Endothelial cell of umbilical vein (primary cell): Measurements from ENCODE around the gene NOL6. TPM values are rescaled to one million over a fixed set of nuclear protein-coding genes. Genes with fewer than 3 reads are reported as not detected.

ENCODE experiments used
- BruUV-seq: library from RNA; stranded (reverse); fragments of 400-500 nt; replicated peaks from 2 replicates; lab custom pipeline; 2021; lab: Mats Ljungman, UMichigan
- CTCF ChIA-PET: fragments of 300-600, 350-600 bp; sonication (Branson Sonifier 250); formaldehyde crosslinking; loops from one replicate; lab custom pipeline; 2021; ENCODE audit warnings: antibody characterized with exemption, inconsistent platforms; lab: Charles Lee
- POLR2A ChIA-PET: fragments of 300-600, 350-600 bp; sonication (Branson Sonifier 250); formaldehyde crosslinking; loops from one replicate; lab custom pipeline; 2021; ENCODE audit warnings: antibody characterized with exemption, inconsistent platforms; lab: Charles Lee
- DNase-seq: peaks from one replicate; pipeline ENCODE4 v3.0.0-alpha.2; 2011; ENCODE audit warnings: low read depth, low spot score
- FAIRE-seq: peaks from 2 replicates; lab custom pipeline; 2011; peaks lifted over from hg19 to GRCh38; lab: Jason Lieb, UNC
- H2AFZ ChIP-seq: 2 replicates; pipeline ENCODE4 v1.6.0; 2012; ENCODE audit warnings: low read depth, low read length, control low read depth, inconsistent platforms
- H3K27ac ChIP-seq: 2 replicates; pipeline ENCODE4 v1.5.1; 2011; ENCODE audit warnings: low read depth, mild to moderate bottlenecking, control low read depth, low read length, moderate library complexity; ENCODE audit not compliant: insufficient read depth
- H3K27me3 ChIP-seq, 2 experiments: 2 replicates each; pipeline versions ENCODE4 v1.6.0 to v1.6.1; 2011; ENCODE audit warnings: low read length in 2 of 2, mixed read lengths in 1 of 2; ENCODE audit not compliant: control insufficient read depth in 2 of 2, insufficient read depth in 2 of 2
- H3K36me3 ChIP-seq, 2 experiments: 2 replicates in 1 of 2; 3 replicates in 1 of 2; pipeline ENCODE4 v1.5.1; 2011; ENCODE audit warnings: low read length in 2 of 2, mild to moderate bottlenecking in 1 of 2, moderate library complexity in 1 of 2; ENCODE audit not compliant: control insufficient read depth in 2 of 2, insufficient read depth in 2 of 2; ENCODE audit errors: extremely low read depth in 1 of 2
- H3K4me1 ChIP-seq: 3 replicates; pipeline ENCODE4 v1.5.1; 2011; ENCODE audit warnings: mild to moderate bottlenecking, low read length; ENCODE audit not compliant: control insufficient read depth, insufficient read depth; ENCODE audit errors: extremely low read depth
- H3K4me2 ChIP-seq: 2 replicates; pipeline ENCODE4 v1.6.1; 2011; ENCODE audit warnings: low read length, control low read depth, mixed read lengths; ENCODE audit not compliant: insufficient read depth
- H3K4me3 ChIP-seq, 3 experiments: fragments of 200-600 bp in 1 of 3; sonication (generic), shearing (Covaris generic) in 1 of 3; replicated peaks in 1 of 3; 2 replicates each; pipeline ENCODE4 v1.5.1; 2011 to 2016; ENCODE audit warnings: control low read depth in 3 of 3, low read length in 3 of 3, mild to moderate bottlenecking in 2 of 3, inconsistent platforms in 1 of 3, low read depth in 1 of 3, moderate library complexity in 1 of 3; ENCODE audit not compliant: insufficient read depth in 1 of 3
- H3K79me2 ChIP-seq: 2 replicates; pipeline ENCODE4 v1.6.0; 2012; ENCODE audit warnings: low read length, inconsistent platforms; ENCODE audit not compliant: control insufficient read depth, insufficient read depth
- H3K9ac ChIP-seq: replicated peaks from 2 replicates; pipeline ENCODE3; 2011; ENCODE audit warnings: low read length, control low read depth; ENCODE audit not compliant: insufficient read depth; ENCODE audit errors: extremely low read depth
- H3K9me1 ChIP-seq: replicated peaks from 3 replicates; pipeline ENCODE4 v1.6.0; 2011; ENCODE audit warnings: mild to moderate bottlenecking, low read length; ENCODE audit not compliant: control insufficient read depth, insufficient read depth; ENCODE audit errors: extremely low read depth
- H3K9me3 ChIP-seq: replicated peaks from 2 replicates; pipeline ENCODE4 v1.5.1; 2012; ENCODE audit warnings: low read length, inconsistent platforms; ENCODE audit not compliant: control insufficient read depth, insufficient read depth
- H4K20me1 ChIP-seq: replicated peaks from 2 replicates; pipeline ENCODE3; 2011; ENCODE audit warnings: mild to moderate bottlenecking, low read length; ENCODE audit not compliant: control insufficient read depth, insufficient read depth; ENCODE audit errors: extremely low read depth
- EZH2 ChIP-seq: IDR thresholded peaks from 2 replicates; pipeline ENCODE4 v1.6.1; 2012; ENCODE audit warnings: borderline replicate concordance, low read depth, mild to moderate bottlenecking, moderate library complexity, low read length, inconsistent platforms; ENCODE audit not compliant: severe bottlenecking
- FOS ChIP-seq: IDR thresholded peaks from 2 replicates; pipeline ENCODE4 v1.6.1; 2011; ENCODE audit warnings: mild to moderate bottlenecking, low read length, moderate library complexity, borderline replicate concordance; ENCODE audit not compliant: insufficient read depth
- GATA2 ChIP-seq: IDR thresholded peaks from 2 replicates; pipeline ENCODE4 v1.7.0; 2011; ENCODE audit warnings: low read depth, mild to moderate bottlenecking, moderate library complexity, mixed read lengths, low read length; ENCODE audit not compliant: insufficient read length, insufficient read depth
- JUN ChIP-seq: IDR thresholded peaks from 2 replicates; pipeline ENCODE4 v1.6.1; 2011; ENCODE audit warnings: borderline replicate concordance, low read depth; ENCODE audit not compliant: insufficient read length, insufficient read depth
- MYC ChIP-seq: IDR thresholded peaks from one replicate; pipeline ENCODE4 v1.6.1; 2011; ENCODE audit warnings: mild to moderate bottlenecking, low read depth, low read length
- POLR2A ChIP-seq: IDR thresholded peaks from 2 replicates; pipeline ENCODE4 v1.6.1; 2012; ENCODE audit warnings: low read depth, mild to moderate bottlenecking, control low read depth, low read length
- POLR2AphosphoS5 ChIP-seq: IDR thresholded peaks from 2 replicates; pipeline ENCODE4 v1.6.1; 2012; ENCODE audit warnings: low read depth, mild to moderate bottlenecking, control low read depth, low read length, moderate library complexity; ENCODE audit not compliant: insufficient read depth
- dilution Hi-C: fragments of 300-500 bp; cut with MboI; formaldehyde crosslinking; loops from one replicate; pipeline ENCODE4 v1.15.0; 2019; ENCODE audit warnings: low sequenced_read_pairs; ENCODE audit not compliant: extremely low pct_ligation_motif_present
- intact Hi-C: fragments of 100-400 bp; cut with micrococcal nuclease; formaldehyde crosslinking; loops from one replicate; pipeline ENCODE4 v1.10.0; 2022
- polyA plus RNA-seq, 4 experiments: library from polyadenylated mRNA; depleted of rRNA in 3 of 4; stranded (reverse) in 3 of 4; unstranded in 1 of 4; fragments of >200 nt; gene quantifications; 2 replicates each; pipeline versions ENCODE4 v1.2.1 to v1.2.3, GENCODE V29; 2011 to 2012; ENCODE audit warnings: missing spikeins in 1 of 4
- total RNA-seq: library from RNA; stranded (reverse); gene quantifications from 2 replicates; pipeline ENCODE4 v1.2.3, GENCODE V29; 2021
- TF ChIP-seq, protein P1 (sequence below), 2 donors: IDR thresholded peaks; 1 replicate in 1 of 2; 2 replicates in 1 of 2; pipeline ENCODE4 v1.5.1; 2011; ENCODE audit warnings: low read length in 2 of 2, mild to moderate bottlenecking in 2 of 2, moderate library complexity in 2 of 2, control low read depth in 1 of 2, inconsistent platforms in 1 of 2, low read depth in 1 of 2; ENCODE audit not compliant: insufficient read depth in 1 of 2; ENCODE audit errors: extremely low read depth in 1 of 2
- TF ChIP-seq, protein P2 (sequence below): IDR thresholded peaks from 2 replicates; pipeline ENCODE4 v1.6.1; 2011; ENCODE audit not compliant: insufficient read depth, insufficient read length

The NOL6 gene
- total and polyA plus RNA-seq, 2 donors (not counting 3 experiments of a cell fraction or from before 2014, with no cell fraction given): 35.7 to 45.1 TPM

GRCh38 chr9:33433871-33434270 is 39.9 kb downstream of the NOL6 start:
- no peaks in the 10 kb centered on the region for H4K20me1 ChIP-seq
- TF ChIP-seq FOS: no peak
- no peak for TF ChIP-seq POLR2AphosphoS5
- no peak for TF ChIP-seq POLR2A
- no peak for TF ChIP-seq MYC
- no peak for TF ChIP-seq EZH2
- no peak for TF ChIP-seq GATA2
- TF ChIP-seq, protein P1, sequence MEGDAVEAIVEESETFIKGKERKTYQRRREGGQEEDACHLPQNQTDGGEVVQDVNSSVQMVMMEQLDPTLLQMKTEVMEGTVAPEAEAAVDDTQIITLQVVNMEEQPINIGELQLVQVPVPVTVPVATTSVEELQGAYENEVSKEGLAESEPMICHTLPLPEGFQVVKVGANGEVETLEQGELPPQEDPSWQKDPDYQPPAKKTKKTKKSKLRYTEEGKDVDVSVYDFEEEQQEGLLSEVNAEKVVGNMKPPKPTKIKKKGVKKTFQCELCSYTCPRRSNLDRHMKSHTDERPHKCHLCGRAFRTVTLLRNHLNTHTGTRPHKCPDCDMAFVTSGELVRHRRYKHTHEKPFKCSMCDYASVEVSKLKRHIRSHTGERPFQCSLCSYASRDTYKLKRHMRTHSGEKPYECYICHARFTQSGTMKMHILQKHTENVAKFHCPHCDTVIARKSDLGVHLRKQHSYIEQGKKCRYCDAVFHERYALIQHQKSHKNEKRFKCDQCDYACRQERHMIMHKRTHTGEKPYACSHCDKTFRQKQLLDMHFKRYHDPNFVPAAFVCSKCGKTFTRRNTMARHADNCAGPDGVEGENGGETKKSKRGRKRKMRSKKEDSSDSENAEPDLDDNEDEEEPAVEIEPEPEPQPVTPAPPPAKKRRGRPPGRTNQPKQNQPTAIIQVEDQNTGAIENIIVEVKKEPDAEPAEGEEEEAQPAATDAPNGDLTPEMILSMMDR (IDR thresholded peaks at IDR 0.05; ENCODE audit: extremely low read depth in 1 of 2, insufficient read depth in 1 of 2, low read depth in 1 of 2, low read length in 2 of 2): no peak
- no peak for TF ChIP-seq JUN
- TF ChIP-seq, protein P2, sequence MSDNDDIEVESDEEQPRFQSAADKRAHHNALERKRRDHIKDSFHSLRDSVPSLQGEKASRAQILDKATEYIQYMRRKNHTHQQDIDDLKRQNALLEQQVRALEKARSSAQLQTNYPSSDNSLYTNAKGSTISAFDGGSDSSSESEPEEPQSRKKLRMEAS: no peak
- no peak for DNase-seq
- no peaks in the 10 kb centered on the region for H3K79me2 ChIP-seq
- H3K9ac ChIP-seq: no peak overlapping the region
- H3K27ac ChIP-seq: no peak overlapping the region
- H3K4me3 ChIP-seq: no peak overlapping the region
- no peaks in the 10 kb centered on the region for H3K36me3 ChIP-seq
- ChIA-PET POLR2A (no interaction called here), CTCF (interaction anchor here (0.9 to 3.7 kb wide), 8 partner anchors 14 to 190 kb away, joined by 3 to 35 read pairs (median 6); partner anchors contain the start of gene AQP3)
- H3K9me3 ChIP-seq: no peaks in the 10 kb centered on the region
- dilution Hi-C loops (no loop called here), intact Hi-C loops (no loop called here)
- H3K4me1 ChIP-seq: no peaks in the 10 kb centered on the region
- BruUV-seq: no TSS peak
- H3K9me1 ChIP-seq: no peaks in the 10 kb centered on the region
- FAIRE-seq: no peak
- H3K4me2 ChIP-seq: no peak overlapping the region
- H3K27me3 ChIP-seq: peaks cover 2 to 6% of the 10 kb centered on the region in 2 experiments
- H2AFZ ChIP-seq: no peak overlapping the region
